ENCODE measurements around the gene ANKHD1. TPM values are rescaled to one million over a fixed set of nuclear protein-coding genes. Genes with fewer than 3 reads are reported as not detected.

The ANKHD1 gene
- total RNA-seq, 1 experiment from 2014 or later, result 113 TPM

DNA sequence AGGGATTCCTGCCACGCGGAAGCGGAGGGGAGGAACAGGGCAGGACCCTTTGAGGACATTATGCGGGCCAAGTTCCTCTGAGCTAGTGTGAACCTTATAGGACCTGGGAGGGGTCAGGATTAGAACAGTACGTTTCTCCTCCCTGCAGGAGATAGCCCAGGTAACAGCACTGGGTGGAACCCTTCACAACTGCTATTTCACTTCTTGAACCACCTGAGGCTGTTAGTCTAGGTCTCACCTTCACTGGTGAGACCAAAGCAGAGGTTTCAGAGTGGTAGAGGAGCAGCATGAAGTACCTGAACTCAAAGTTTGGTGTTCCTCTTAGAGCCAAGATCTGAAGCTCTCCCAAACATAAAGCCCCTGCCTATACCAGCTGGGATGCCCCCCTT, 146.7 kb downstream of the ANKHD1 start:
- peak; percentile 12; the same call in 1 of the 2 replicates for ATAC-seq
- no peaks in the 10 kb centered on the region for H3K9me3 Mint-ChIP-seq
- peaks cover 41% of the 10 kb centered on the region for H3K36me3 Mint-ChIP-seq
- H3K27ac Mint-ChIP-seq, result peak overlapping the region; percentile 97
- peaks cover 25% of the 10 kb centered on the region for H3K4me1 Mint-ChIP-seq
- H3K4me3 Mint-ChIP-seq, result peak overlapping the region; percentile 77
- TF ChIP-seq, protein P1, sequence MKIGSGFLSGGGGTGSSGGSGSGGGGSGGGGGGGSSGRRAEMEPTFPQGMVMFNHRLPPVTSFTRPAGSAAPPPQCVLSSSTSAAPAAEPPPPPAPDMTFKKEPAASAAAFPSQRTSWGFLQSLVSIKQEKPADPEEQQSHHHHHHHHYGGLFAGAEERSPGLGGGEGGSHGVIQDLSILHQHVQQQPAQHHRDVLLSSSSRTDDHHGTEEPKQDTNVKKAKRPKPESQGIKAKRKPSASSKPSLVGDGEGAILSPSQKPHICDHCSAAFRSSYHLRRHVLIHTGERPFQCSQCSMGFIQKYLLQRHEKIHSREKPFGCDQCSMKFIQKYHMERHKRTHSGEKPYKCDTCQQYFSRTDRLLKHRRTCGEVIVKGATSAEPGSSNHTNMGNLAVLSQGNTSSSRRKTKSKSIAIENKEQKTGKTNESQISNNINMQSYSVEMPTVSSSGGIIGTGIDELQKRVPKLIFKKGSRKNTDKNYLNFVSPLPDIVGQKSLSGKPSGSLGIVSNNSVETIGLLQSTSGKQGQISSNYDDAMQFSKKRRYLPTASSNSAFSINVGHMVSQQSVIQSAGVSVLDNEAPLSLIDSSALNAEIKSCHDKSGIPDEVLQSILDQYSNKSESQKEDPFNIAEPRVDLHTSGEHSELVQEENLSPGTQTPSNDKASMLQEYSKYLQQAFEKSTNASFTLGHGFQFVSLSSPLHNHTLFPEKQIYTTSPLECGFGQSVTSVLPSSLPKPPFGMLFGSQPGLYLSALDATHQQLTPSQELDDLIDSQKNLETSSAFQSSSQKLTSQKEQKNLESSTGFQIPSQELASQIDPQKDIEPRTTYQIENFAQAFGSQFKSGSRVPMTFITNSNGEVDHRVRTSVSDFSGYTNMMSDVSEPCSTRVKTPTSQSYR (CRISPR knock-in tag; IDR thresholded peaks at IDR 0.05), result no peak
- TF ChIP-seq NFATC4 (CRISPR knock-in tag; IDR thresholded peaks at IDR 0.05), result peak; percentile 76; the same call in 1 of the 2 replicates
- DNase-seq (ENCODE audit: low spot score), result no peak
- no peaks in the 10 kb centered on the region for H3K27me3 Mint-ChIP-seq (ENCODE audit: low read depth)
- CTCF ChIA-PET, result interaction anchor here (0.6 to 3.3 kb wide), 16 partner anchors 9 to 342 kb away, joined by 3 to 28 read pairs (median 9); partner anchors contain the start of genes APBB3, HARS1, HARS2 and HBEGF
- POLR2A ChIA-PET, result interaction anchor here (0.5 to 3.8 kb wide), 8 partner anchors 10 to 152 kb away, joined by 3 to 47 read pairs (median 14); partner anchors contain the start of genes ANKHD1, APBB3, HARS1 and HARS2

DNA sequence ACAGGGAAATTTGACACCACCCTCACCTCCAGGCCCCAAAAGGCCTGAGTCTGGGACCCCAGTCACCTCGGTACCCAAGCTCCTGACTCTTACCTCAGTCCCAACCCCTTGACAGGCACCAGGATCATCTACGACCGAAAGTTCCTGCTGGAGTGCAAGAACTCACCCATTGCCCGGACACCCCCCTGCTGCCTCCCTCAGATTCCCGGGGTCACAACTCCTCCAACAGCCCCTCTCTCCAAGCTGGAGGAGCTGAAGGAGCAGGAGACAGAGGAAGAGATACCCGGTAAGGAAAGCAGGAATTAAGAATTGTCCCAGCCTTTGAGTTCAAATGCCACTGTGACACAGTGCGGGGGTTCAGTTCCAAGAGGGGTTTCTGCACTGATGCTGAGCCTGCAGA, 147.2 kb downstream of the ANKHD1 start:
- no peak for DNase-seq (ENCODE audit: low spot score)
- no peak for TF ChIP-seq TEAD4 (CRISPR knock-in tag; IDR thresholded peaks at IDR 0.05)
- no peak for TF ChIP-seq ZNF263 (CRISPR knock-in tag; IDR thresholded peaks at IDR 0.05; ENCODE audit: low read depth)
- TF ChIP-seq, protein P2, sequence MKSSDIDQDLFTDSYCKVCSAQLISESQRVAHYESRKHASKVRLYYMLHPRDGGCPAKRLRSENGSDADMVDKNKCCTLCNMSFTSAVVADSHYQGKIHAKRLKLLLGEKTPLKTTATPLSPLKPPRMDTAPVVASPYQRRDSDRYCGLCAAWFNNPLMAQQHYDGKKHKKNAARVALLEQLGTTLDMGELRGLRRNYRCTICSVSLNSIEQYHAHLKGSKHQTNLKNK (CRISPR knock-in tag; IDR thresholded peaks at IDR 0.05), result no peak
- TF ChIP-seq NR2C2 (CRISPR knock-in tag; IDR thresholded peaks at IDR 0.05), result no peak
- no peak for TF ChIP-seq MXD4 (CRISPR knock-in tag; IDR thresholded peaks at IDR 0.05; ENCODE audit: borderline replicate concordance)
- TF ChIP-seq, protein P3, sequence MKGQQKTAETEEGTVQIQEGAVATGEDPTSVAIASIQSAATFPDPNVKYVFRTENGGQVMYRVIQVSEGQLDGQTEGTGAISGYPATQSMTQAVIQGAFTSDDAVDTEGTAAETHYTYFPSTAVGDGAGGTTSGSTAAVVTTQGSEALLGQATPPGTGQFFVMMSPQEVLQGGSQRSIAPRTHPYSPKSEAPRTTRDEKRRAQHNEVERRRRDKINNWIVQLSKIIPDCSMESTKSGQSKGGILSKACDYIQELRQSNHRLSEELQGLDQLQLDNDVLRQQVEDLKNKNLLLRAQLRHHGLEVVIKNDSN (CRISPR knock-in tag; IDR thresholded peaks at IDR 0.05), result no peak
- no peak for TF ChIP-seq MYBL2 (CRISPR knock-in tag; IDR thresholded peaks at IDR 0.05)
- TF ChIP-seq, protein P4, sequence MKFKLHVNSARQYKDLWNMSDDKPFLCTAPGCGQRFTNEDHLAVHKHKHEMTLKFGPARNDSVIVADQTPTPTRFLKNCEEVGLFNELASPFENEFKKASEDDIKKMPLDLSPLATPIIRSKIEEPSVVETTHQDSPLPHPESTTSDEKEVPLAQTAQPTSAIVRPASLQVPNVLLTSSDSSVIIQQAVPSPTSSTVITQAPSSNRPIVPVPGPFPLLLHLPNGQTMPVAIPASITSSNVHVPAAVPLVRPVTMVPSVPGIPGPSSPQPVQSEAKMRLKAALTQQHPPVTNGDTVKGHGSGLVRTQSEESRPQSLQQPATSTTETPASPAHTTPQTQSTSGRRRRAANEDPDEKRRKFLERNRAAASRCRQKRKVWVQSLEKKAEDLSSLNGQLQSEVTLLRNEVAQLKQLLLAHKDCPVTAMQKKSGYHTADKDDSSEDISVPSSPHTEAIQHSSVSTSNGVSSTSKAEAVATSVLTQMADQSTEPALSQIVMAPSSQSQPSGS (CRISPR knock-in tag; IDR thresholded peaks at IDR 0.05; ENCODE audit: borderline replicate concordance, low read depth), result no peak
- TF ChIP-seq, protein P5, sequence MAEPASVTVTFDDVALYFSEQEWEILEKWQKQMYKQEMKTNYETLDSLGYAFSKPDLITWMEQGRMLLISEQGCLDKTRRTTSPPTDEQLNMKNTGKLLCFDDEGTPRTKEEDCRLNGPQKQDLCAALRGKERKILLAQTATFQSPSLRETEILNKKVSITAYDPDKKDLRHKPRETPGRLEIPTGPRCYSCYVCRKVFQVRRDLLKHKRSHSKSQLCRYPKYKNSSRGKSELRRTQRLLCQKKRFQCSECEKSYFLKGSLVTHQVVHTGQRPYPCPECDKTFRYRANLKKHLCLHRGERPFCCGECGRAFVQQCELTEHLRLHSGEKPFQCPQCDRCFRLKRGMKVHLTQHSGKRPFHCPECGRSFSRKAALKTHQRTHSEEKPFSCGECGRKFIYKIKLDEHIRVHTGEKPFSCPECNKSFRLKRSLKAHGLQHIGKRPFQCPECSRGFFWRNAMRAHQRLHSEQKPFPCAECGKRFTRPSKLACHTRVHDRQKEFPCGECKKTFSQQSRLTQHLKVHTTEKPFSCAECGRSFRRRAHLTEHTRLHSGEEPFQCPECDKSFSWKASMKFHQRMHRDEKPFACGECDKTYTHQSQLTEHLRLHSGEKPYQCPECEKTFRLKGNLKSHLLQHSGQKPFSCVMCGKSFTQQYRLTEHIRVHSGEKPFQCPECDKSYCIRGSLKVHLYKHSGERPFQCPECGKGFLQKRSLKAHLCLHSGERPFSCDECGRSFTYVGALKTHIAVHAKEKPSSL (CRISPR knock-in tag; conservative IDR thresholded peaks at IDR 0.05), result no peak
- TF ChIP-seq, protein P6, sequence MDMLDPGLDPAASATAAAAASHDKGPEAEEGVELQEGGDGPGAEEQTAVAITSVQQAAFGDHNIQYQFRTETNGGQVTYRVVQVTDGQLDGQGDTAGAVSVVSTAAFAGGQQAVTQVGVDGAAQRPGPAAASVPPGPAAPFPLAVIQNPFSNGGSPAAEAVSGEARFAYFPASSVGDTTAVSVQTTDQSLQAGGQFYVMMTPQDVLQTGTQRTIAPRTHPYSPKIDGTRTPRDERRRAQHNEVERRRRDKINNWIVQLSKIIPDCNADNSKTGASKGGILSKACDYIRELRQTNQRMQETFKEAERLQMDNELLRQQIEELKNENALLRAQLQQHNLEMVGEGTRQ (CRISPR knock-in tag; IDR thresholded peaks at IDR 0.05), result no peak
- TF ChIP-seq TEAD1 (CRISPR knock-in tag; IDR thresholded peaks at IDR 0.05), result no peak
- TF ChIP-seq, protein P7, sequence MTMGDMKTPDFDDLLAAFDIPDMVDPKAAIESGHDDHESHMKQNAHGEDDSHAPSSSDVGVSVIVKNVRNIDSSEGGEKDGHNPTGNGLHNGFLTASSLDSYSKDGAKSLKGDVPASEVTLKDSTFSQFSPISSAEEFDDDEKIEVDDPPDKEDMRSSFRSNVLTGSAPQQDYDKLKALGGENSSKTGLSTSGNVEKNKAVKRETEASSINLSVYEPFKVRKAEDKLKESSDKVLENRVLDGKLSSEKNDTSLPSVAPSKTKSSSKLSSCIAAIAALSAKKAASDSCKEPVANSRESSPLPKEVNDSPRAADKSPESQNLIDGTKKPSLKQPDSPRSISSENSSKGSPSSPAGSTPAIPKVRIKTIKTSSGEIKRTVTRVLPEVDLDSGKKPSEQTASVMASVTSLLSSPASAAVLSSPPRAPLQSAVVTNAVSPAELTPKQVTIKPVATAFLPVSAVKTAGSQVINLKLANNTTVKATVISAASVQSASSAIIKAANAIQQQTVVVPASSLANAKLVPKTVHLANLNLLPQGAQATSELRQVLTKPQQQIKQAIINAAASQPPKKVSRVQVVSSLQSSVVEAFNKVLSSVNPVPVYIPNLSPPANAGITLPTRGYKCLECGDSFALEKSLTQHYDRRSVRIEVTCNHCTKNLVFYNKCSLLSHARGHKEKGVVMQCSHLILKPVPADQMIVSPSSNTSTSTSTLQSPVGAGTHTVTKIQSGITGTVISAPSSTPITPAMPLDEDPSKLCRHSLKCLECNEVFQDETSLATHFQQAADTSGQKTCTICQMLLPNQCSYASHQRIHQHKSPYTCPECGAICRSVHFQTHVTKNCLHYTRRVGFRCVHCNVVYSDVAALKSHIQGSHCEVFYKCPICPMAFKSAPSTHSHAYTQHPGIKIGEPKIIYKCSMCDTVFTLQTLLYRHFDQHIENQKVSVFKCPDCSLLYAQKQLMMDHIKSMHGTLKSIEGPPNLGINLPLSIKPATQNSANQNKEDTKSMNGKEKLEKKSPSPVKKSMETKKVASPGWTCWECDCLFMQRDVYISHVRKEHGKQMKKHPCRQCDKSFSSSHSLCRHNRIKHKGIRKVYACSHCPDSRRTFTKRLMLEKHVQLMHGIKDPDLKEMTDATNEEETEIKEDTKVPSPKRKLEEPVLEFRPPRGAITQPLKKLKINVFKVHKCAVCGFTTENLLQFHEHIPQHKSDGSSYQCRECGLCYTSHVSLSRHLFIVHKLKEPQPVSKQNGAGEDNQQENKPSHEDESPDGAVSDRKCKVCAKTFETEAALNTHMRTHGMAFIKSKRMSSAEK (CRISPR knock-in tag; IDR thresholded peaks at IDR 0.05; ENCODE audit: borderline replicate concordance), result no peak
- TF ChIP-seq RORB (CRISPR knock-in tag; IDR thresholded peaks at IDR 0.05), result no peak
- no peak for TF ChIP-seq FOXP1 (CRISPR knock-in tag; IDR thresholded peaks at IDR 0.05; ENCODE audit: borderline replicate concordance)
- CTCF ChIA-PET, result interaction anchor here (0.6 to 3.3 kb wide), 13 partner anchors 15 to 304 kb away, joined by 3 to 28 read pairs (median 10); partner anchors contain the start of genes APBB3, HARS1, HARS2 and HBEGF
- no peak for ATAC-seq
- Mint-ChIP-seq H3K36me3 (peaks cover 43% of the 10 kb centered on the region), H3K4me1 (peaks cover 25% of the 10 kb centered on the region), H3K27me3 (ENCODE audit: low read depth) (no peaks in the 10 kb centered on the region), H3K4me3 (peak overlapping the region; percentile 77), H3K9me3 (no peaks in the 10 kb centered on the region), H3K27ac (peak overlapping the region; percentile 97)
- POLR2A ChIA-PET, result interaction anchor here (1.1 to 3.8 kb wide), 6 partner anchors 10 to 151 kb away, joined by 3 to 47 read pairs (median 24); partner anchors contain the start of genes ANKHD1, APBB3, HARS1 and HARS2
